Right lobe of liver (tissue), 6 donors: ENCODE measurements around the gene COPRS. TPM values are rescaled to one million over a fixed set of nuclear protein-coding genes. Genes with fewer than 3 reads are reported as not detected.

ENCODE experiments used
- ATAC-seq, 4 donors: fragments of 200-7000 bp; cut with Tn5 transposase; one replicate each; pipeline ENCODE4 v1.9.1; 2020; ENCODE audit warnings: mild to moderate bottlenecking in 4 of 4, moderate library complexity in 4 of 4
- DNase-seq, 3 donors: peaks; one replicate each; pipeline ENCODE4 v3.0.0-alpha.2; 2020
- H3K27ac ChIP-seq, 3 donors: fragments of 200-600 bp; one replicate each; pipeline ENCODE4 v1.8.0; 2022
- H3K27me3 ChIP-seq, 2 donors: fragments of 200-600 bp; one replicate each; pipeline ENCODE4 v1.8.0; 2022
- H3K36me3 ChIP-seq, 4 donors: fragments of 200-600 bp; sonication (generic) in 1 of 4; one replicate each; pipeline versions ENCODE4 v1.5.1 to v1.8.0; 2017 to 2022; ENCODE audit warnings: control low read depth in 1 of 4
- H3K4me1 ChIP-seq, 4 donors: fragments of 200-600 bp; sonication (generic) in 1 of 4; one replicate each; pipeline versions ENCODE4 v1.5.1 to v1.8.0; 2017 to 2022; ENCODE audit warnings: control low read depth in 1 of 4
- H3K4me3 ChIP-seq, 3 donors: fragments of 200-600 bp; one replicate each; pipeline ENCODE4 v1.8.0; 2022
- H3K9me3 ChIP-seq, 4 donors: fragments of 200-600 bp; sonication (generic) in 1 of 4; one replicate each; pipeline versions ENCODE4 v1.5.1 to v1.8.0; 2017 to 2022; ENCODE audit warnings: control low read depth in 1 of 4
- POLR2A ChIP-seq: fragments of 450-650 bp; IDR thresholded peaks from one replicate; pipeline ENCODE4 v1.6.1; 2017; ENCODE audit warnings: antibody characterized with exemption, mild to moderate bottlenecking
- WGBS: methylation state at CpG from one replicate; pipeline ENCODE4 v1.1.6; 2018; ENCODE audit warnings: low coverage, low lambda C conversion rate; ENCODE audit not compliant: insufficient coverage; ENCODE audit errors: missing lambda C conversion rate; 5-methylcytosine and 5-hydroxymethylcytosine counted together
- intact Hi-C, 2 donors: fragments of 100-400 bp; cut with DNase I; formaldehyde crosslinking; loops; one replicate each; pipeline versions ENCODE4 v1.11.2 to v1.14.1; 2022
- total RNA-seq, 6 experiments: library from RNA; depleted of rRNA in 2 of 6; stranded (reverse); fragments of >200 nt in 2 of 6; fragmentation: NEBNext Ultra II Directional in 3 of 6; extraction: Animal tissue kit (Norgen Biotek cat#: 25700) in 3 of 6; gene quantifications; one replicate each; pipeline versions ENCODE4 v1.1.0 to v1.2.4, GENCODE V29; 2016 to 2023
- TF ChIP-seq, protein P1 (sequence below), 4 donors: fragments of 200-600 bp in 3 of 4; fragments of 450-650 bp in 1 of 4; IDR thresholded peaks; one replicate each; pipeline versions ENCODE4 v1.5.1 to v1.8.0; 2016 to 2022; ENCODE audit warnings: antibody characterized with exemption in 4 of 4, mild to moderate bottlenecking in 2 of 4
- donor health status: DM: no; HTN: yes; CAD: no.
- donor health status: DM: no; HTN: no; CAD: no.
- donor health status: DM: no; HTN: no; CAD: no.
- donor health status: DM: no; HTN: yes; CAD: no.
- donor health status: DM: no; HTN: yes; CAD: no.

The COPRS gene
- total RNA-seq, 6 experiments from 2014 or later, result 17.1 to 49.4 (median 24.0) TPM

DNA sequence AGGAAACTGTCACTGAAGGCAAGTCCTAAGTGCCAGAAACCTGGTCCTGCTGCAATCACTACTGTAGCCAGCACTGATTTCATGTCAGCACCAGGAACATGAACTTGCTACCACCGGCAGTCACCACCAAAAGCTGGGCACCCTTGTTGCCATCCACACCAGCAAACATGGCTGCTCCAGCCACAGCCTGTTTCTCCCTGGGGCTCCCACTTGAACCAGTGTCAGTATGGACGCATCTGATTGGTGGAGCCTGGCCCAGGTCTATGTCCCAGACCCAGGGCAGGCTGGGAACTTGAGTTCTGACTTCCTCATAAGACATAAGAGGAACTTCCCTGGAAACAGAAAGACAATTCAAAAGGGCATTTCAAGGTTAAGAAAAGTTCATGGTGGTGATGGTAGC lies 56.5 kb downstream of the COPRS start:
- intact Hi-C loops, result no loop called here
- DNase-seq (peak in 1 of 3 donors; percentile 25), ATAC-seq (no peak)
- WGBS, result 100% methylated on average over 1 of the region's 2 CpGs
- no peak overlapping the region for H3K4me3 ChIP-seq
- TF ChIP-seq, protein P1, sequence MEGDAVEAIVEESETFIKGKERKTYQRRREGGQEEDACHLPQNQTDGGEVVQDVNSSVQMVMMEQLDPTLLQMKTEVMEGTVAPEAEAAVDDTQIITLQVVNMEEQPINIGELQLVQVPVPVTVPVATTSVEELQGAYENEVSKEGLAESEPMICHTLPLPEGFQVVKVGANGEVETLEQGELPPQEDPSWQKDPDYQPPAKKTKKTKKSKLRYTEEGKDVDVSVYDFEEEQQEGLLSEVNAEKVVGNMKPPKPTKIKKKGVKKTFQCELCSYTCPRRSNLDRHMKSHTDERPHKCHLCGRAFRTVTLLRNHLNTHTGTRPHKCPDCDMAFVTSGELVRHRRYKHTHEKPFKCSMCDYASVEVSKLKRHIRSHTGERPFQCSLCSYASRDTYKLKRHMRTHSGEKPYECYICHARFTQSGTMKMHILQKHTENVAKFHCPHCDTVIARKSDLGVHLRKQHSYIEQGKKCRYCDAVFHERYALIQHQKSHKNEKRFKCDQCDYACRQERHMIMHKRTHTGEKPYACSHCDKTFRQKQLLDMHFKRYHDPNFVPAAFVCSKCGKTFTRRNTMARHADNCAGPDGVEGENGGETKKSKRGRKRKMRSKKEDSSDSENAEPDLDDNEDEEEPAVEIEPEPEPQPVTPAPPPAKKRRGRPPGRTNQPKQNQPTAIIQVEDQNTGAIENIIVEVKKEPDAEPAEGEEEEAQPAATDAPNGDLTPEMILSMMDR (IDR thresholded peaks at IDR 0.05), result no peak
- no peak for TF ChIP-seq POLR2A
- no peaks in the 10 kb centered on the region for H3K9me3 ChIP-seq
- no peaks in the 10 kb centered on the region for H3K27me3 ChIP-seq
- H3K27ac ChIP-seq, result peak overlapping the region in 2 of 3 donors; percentile 87 to 93
- H3K36me3 ChIP-seq, result no peaks in the 10 kb centered on the region
- peaks cover 0 to 31% (median 7%) of the 10 kb centered on the region in 4 donors for H3K4me1 ChIP-seq

Other genes starting within 250 kb of the COPRS start
- gene UTP6, start 42.5 kb upstream of the COPRS start, total RNA-seq, result 10 to 100 TPM; 16.5 to 26.1 (median 22.2) TPM
- gene SUZ12, start 77.8 kb upstream of the COPRS start, total RNA-seq, result 10 to 100 TPM in 4 of 6 experiments, 1 to 10 TPM in 2; 8.0 to 12.1 (median 10.6) TPM
- gene LRRC37B, start 148.1 kb upstream of the COPRS start, total RNA-seq, result 10 to 100 TPM in 1 of 6 experiments, 1 to 10 TPM in 5; 3.1 to 10.6 (median 4.1) TPM